OCI-LY3 (cell line): Measurements from ENCODE around the gene MT1A.

ENCODE experiments used
- EZH2phosphoT487 ChIP-seq: fragments of 200-600 bp; shearing (Covaris generic); IDR thresholded peaks from 2 replicates; pipeline ENCODE4 v1.6.1; 2018; ENCODE audit warnings: antibody characterized with exemption, mixed run types, low read depth
- TF ChIP-seq, protein P1 (sequence below): fragments of 200-600, 300-600 bp; sonication (generic); IDR thresholded peaks from 2 replicates; pipeline ENCODE4 v1.5.1; 2014; ENCODE audit warnings: antibody characterized with exemption, low read length, low read depth

DNA sequence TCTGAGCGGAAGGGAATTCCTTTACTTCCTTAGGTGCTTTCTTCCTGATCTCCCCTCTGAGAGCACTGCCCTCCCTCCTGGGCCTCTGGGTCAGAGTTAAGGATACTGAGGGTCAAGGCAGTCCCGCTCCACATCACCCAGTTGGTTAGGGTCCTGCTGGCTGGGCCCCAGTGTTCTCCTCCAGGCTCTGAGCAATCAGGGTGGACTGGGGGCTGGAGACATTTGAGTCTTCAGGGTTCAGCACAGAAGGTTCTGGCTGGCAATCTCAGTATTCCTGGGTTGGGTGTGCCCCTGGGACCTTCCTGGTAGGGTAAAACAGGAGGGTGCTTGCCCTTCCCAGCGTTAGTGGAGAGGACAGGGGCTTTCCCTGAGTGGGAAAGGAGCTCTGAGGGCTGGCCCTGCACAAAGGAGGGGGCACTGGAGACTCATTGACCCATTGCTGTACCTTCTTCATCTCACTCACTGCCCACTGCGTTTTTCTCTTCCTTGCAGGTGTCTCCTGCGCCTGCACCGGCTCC lies 5.6 kb upstream of the MT1A start:
- TF ChIP-seq, protein P1, sequence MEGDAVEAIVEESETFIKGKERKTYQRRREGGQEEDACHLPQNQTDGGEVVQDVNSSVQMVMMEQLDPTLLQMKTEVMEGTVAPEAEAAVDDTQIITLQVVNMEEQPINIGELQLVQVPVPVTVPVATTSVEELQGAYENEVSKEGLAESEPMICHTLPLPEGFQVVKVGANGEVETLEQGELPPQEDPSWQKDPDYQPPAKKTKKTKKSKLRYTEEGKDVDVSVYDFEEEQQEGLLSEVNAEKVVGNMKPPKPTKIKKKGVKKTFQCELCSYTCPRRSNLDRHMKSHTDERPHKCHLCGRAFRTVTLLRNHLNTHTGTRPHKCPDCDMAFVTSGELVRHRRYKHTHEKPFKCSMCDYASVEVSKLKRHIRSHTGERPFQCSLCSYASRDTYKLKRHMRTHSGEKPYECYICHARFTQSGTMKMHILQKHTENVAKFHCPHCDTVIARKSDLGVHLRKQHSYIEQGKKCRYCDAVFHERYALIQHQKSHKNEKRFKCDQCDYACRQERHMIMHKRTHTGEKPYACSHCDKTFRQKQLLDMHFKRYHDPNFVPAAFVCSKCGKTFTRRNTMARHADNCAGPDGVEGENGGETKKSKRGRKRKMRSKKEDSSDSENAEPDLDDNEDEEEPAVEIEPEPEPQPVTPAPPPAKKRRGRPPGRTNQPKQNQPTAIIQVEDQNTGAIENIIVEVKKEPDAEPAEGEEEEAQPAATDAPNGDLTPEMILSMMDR = no peak
- no peak for TF ChIP-seq EZH2phosphoT487
